ENCODE data around the gene PLCB3.

GRCh38 chr11:64211181-64211872 lies 40.0 kb upstream of the PLCB3 start:
- TF ChIP-seq CTCF (IDR thresholded peaks at IDR 0.05; ENCODE audit: low read depth, low read length) (no peak), EZH2phosphoT487 (IDR thresholded peaks at IDR 0.05; ENCODE audit: low read depth) (no peak)

Measured in OCI-LY3 (cell line).